ENCODE measurements around the gene LRPAP1.

DNA sequence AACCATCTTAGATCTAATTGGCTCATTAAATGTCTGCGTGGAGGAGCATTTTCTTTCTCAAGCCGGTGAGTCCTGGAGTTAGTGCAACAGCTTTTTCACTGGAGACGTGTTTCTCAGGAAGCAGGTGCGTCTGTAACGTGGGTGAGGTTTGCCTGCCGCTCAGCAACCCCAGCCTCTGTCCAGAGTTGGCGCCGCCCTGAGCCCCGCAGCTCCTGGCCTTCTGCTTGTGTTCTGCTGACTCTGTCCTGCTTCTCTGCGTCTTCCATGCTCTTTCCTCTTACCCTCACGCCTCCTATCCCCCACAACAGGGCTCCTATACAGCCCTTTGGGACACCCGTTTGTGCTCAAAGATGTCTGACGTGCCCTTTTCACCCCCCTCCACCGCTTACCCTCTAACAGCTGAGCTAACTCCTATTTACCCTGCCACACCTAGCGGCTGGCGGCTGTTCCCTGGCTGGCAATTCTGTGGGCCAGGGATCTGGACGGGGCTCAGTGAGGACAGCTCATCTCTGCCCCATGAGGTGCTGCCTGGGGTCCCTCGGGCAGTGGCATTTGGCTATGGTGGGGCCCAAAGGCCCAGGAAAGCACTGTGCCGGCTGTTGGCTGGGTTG, 50.3 kb downstream of the LRPAP1 start:
- TF ChIP-seq, protein P1, sequence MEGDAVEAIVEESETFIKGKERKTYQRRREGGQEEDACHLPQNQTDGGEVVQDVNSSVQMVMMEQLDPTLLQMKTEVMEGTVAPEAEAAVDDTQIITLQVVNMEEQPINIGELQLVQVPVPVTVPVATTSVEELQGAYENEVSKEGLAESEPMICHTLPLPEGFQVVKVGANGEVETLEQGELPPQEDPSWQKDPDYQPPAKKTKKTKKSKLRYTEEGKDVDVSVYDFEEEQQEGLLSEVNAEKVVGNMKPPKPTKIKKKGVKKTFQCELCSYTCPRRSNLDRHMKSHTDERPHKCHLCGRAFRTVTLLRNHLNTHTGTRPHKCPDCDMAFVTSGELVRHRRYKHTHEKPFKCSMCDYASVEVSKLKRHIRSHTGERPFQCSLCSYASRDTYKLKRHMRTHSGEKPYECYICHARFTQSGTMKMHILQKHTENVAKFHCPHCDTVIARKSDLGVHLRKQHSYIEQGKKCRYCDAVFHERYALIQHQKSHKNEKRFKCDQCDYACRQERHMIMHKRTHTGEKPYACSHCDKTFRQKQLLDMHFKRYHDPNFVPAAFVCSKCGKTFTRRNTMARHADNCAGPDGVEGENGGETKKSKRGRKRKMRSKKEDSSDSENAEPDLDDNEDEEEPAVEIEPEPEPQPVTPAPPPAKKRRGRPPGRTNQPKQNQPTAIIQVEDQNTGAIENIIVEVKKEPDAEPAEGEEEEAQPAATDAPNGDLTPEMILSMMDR (IDR thresholded peaks at IDR 0.05), result no peak
- no peak for TF ChIP-seq RAD21 (conservative IDR thresholded peaks at IDR 0.05 in 1 of 2, IDR thresholded peaks at IDR 0.05 in 1 of 2)
- TF ChIP-seq EP300 (IDR thresholded peaks at IDR 0.05), result no peak
- TF ChIP-seq RFX5 (IDR thresholded peaks at IDR 0.05), result no peak
- TF ChIP-seq CBX2 (IDR thresholded peaks at IDR 0.05; ENCODE audit: borderline replicate concordance, low read depth), result no peak
- TF ChIP-seq, protein P2, sequence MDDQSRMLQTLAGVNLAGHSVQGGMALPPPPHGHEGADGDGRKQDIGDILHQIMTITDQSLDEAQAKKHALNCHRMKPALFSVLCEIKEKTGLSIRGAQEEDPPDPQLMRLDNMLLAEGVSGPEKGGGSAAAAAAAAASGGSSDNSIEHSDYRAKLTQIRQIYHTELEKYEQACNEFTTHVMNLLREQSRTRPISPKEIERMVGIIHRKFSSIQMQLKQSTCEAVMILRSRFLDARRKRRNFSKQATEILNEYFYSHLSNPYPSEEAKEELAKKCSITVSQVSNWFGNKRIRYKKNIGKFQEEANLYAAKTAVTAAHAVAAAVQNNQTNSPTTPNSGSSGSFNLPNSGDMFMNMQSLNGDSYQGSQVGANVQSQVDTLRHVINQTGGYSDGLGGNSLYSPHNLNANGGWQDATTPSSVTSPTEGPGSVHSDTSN (IDR thresholded peaks at IDR 0.05), result no peak
- TF ChIP-seq, protein P3, sequence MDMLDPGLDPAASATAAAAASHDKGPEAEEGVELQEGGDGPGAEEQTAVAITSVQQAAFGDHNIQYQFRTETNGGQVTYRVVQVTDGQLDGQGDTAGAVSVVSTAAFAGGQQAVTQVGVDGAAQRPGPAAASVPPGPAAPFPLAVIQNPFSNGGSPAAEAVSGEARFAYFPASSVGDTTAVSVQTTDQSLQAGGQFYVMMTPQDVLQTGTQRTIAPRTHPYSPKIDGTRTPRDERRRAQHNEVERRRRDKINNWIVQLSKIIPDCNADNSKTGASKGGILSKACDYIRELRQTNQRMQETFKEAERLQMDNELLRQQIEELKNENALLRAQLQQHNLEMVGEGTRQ (IDR thresholded peaks at IDR 0.05), result no peak
- TF ChIP-seq CEBPB (IDR thresholded peaks at IDR 0.05), result no peak
- no peak for TF ChIP-seq SREBF2 (IDR thresholded peaks at IDR 0.05)
- TF ChIP-seq POLR2A (IDR thresholded peaks at IDR 0.05; ENCODE audit: low read length), result no peak
- TF ChIP-seq SMC3 (IDR thresholded peaks at IDR 0.05), result no peak
- TF ChIP-seq TP53 (CRISPR knock-in tag; IDR thresholded peaks at IDR 0.05), result no peak
